Panc1 (cell line): ENCODE results near the gene OR51E2. TPM values are rescaled to one million over a fixed set of nuclear protein-coding genes. Genes with fewer than 3 reads are reported as not detected.

Experiments used
- ATAC-seq: fragments of 200-7000 bp; cut with Tn5 transposase; 2 replicates; pipeline ENCODE4 v1.9.1; 2020; ENCODE audit warnings: mild to moderate bottlenecking, moderate library complexity
- BruUV-seq: library from RNA; stranded (reverse); fragments of 400-500 nt; replicated peaks from 2 replicates; lab custom pipeline; 2021; lab: Mats Ljungman, UMichigan
- CTCF ChIA-PET: fragments of 300-600 bp; sonication (Branson Sonifier 250); formaldehyde crosslinking; loops from one replicate; lab custom pipeline; 2022; ENCODE audit warnings: antibody characterized with exemption; lab: Charles Lee
- POLR2A ChIA-PET: fragments of 300-600 bp; sonication (Branson Sonifier 250); formaldehyde crosslinking; loops from one replicate; lab custom pipeline; 2022; ENCODE audit warnings: antibody characterized with exemption; lab: Charles Lee
- DNase-seq: peaks from one replicate; pipeline ENCODE4 v3.0.0-alpha.2; 2010; ENCODE audit warnings: low read depth, low spot score
- H3K27ac ChIP-seq: 2 replicates; pipeline ENCODE4 v1.5.1; 2011; ENCODE audit warnings: mild to moderate bottlenecking, low read length, inconsistent platforms
- H3K27me3 ChIP-seq: fragments of 200-500 bp; sonication (Bioruptor generic); 2 replicates; pipeline ENCODE4 v1.6.0; 2014; ENCODE audit warnings: low read length, inconsistent platforms; ENCODE audit not compliant: control insufficient read depth, insufficient read depth
- H3K36me3 ChIP-seq: fragments of 200-500 bp; sonication (Bioruptor generic); 2 replicates; pipeline ENCODE4 v1.5.1; 2014; ENCODE audit warnings: inconsistent platforms, mild to moderate bottlenecking, low read length, moderate library complexity; ENCODE audit not compliant: control insufficient read depth, insufficient read depth
- H3K4me1 ChIP-seq: 2 replicates; pipeline ENCODE4 v1.5.1; 2011; ENCODE audit warnings: inconsistent platforms, mild to moderate bottlenecking, low read length, moderate library complexity; ENCODE audit not compliant: control insufficient read depth, insufficient read depth
- H3K4me3 ChIP-seq, 2 experiments: 2 replicates each; pipeline ENCODE4 v1.5.1; 2011 to 2012; ENCODE audit warnings: low read depth in 2 of 2, low read length in 2 of 2, mild to moderate bottlenecking in 2 of 2, inconsistent platforms in 1 of 2, moderate library complexity in 1 of 2
- H3K9me3 ChIP-seq: fragments of 200-500 bp; sonication (Bioruptor generic); 2 replicates; pipeline ENCODE4 v1.5.1; 2014; ENCODE audit warnings: low read depth, mild to moderate bottlenecking, inconsistent platforms, low read length, moderate library complexity; ENCODE audit not compliant: control insufficient read depth, insufficient read depth
- CTCF ChIP-seq: fragments of 450-650 bp; IDR thresholded peaks from 2 replicates; pipeline ENCODE4 v1.5.1; 2017; ENCODE audit warnings: mild to moderate bottlenecking
- POLR2AphosphoS5 ChIP-seq: IDR thresholded peaks from 2 replicates; pipeline ENCODE4 v1.6.1; 2012; ENCODE audit warnings: mild to moderate bottlenecking, low read depth, low read length, moderate library complexity
- REST ChIP-seq, 2 experiments: IDR thresholded peaks; 2 replicates each; pipeline ENCODE4 v1.6.1; 2011 to 2012; ENCODE audit warnings: low read depth in 2 of 2, control low read depth in 1 of 2, low read length in 1 of 2, mild to moderate bottlenecking in 1 of 2, moderate library complexity in 1 of 2; ENCODE audit not compliant: insufficient read depth in 1 of 2
- SIN3A ChIP-seq: IDR thresholded peaks from 2 replicates; pipeline ENCODE4 v1.6.1; 2012; ENCODE audit warnings: low read depth, mild to moderate bottlenecking, low read length, moderate library complexity, borderline replicate concordance; ENCODE audit not compliant: insufficient read depth
- TCF7L2 ChIP-seq: IDR thresholded peaks from 2 replicates; pipeline ENCODE4 v1.6.1; 2011; ENCODE audit warnings: mild to moderate bottlenecking, low read depth, low read length, inconsistent platforms
- in situ Hi-C: cut with HindIII; loops from 2 replicates; pipeline ENCODE4 v1.10.0; 2016; ENCODE audit warnings: low sequenced_read_pairs, low pct_unique_long_range_greater_than_20kb
- intact Hi-C: fragments of 100-400 bp; cut with micrococcal nuclease; formaldehyde crosslinking; loops from one replicate; pipeline ENCODE4 v1.10.0; 2022; ENCODE audit not compliant: unreplicated experiment
- total RNA-seq: library from RNA; stranded (reverse); gene quantifications from one replicate; pipeline ENCODE4 v1.2.1, GENCODE V29; 2021; ENCODE audit not compliant: unreplicated experiment

The OR51E2 gene
- total RNA-seq, 1 experiment from 2014 or later, result not detected

GRCh38 chr11:4700436-4700820 lies 2.8 kb upstream of the OR51E2 start:
- no peak for TF ChIP-seq TCF7L2
- no peak for TF ChIP-seq SIN3A
- no peak for TF ChIP-seq REST (IDR thresholded peaks at IDR 0.05; ENCODE audit: insufficient read depth in 1 of 2, low read depth in 2 of 2, low read length in 1 of 2)
- TF ChIP-seq POLR2AphosphoS5, result no peak
- no peak for TF ChIP-seq CTCF
- ChIA-PET CTCF (no interaction called here), POLR2A (no interaction called here)
- no peaks in the 10 kb centered on the region for H3K4me1 ChIP-seq
- H3K27me3 ChIP-seq, result no peaks in the 10 kb centered on the region
- no TSS peak for BruUV-seq
- ATAC-seq, result no peak
- intact Hi-C loops, result no loop called here
- H3K4me3 ChIP-seq, result no peak overlapping the region
- H3K9me3 ChIP-seq, result no peaks in the 10 kb centered on the region
- no peaks in the 10 kb centered on the region for H3K36me3 ChIP-seq
- DNase-seq, result no peak
- H3K27ac ChIP-seq, result no peak overlapping the region
- in situ Hi-C loops, result no loop called here

GRCh38 chr11:4699697-4700435 lies 2.2 kb upstream of the OR51E2 start:
- ChIA-PET CTCF (no interaction called here), POLR2A (no interaction called here)
- H3K27ac ChIP-seq, result no peak overlapping the region
- H3K27me3 ChIP-seq, result no peaks in the 10 kb centered on the region
- no peak for ATAC-seq
- no peaks in the 10 kb centered on the region for H3K4me1 ChIP-seq
- no TSS peak for BruUV-seq
- no peak overlapping the region for H3K4me3 ChIP-seq
- no peaks in the 10 kb centered on the region for H3K36me3 ChIP-seq
- DNase-seq, result no peak
- intact Hi-C loops (no loop called here), in situ Hi-C loops (no loop called here)
- TF ChIP-seq POLR2AphosphoS5, result no peak
- H3K9me3 ChIP-seq, result no peaks in the 10 kb centered on the region

- CTCF ChIA-PET, result no interaction called here
- no peak overlapping the region for H3K4me3 ChIP-seq
- H3K27ac ChIP-seq, result no peak overlapping the region
- H3K36me3 ChIP-seq, result no peaks in the 10 kb centered on the region
- no peaks in the 10 kb centered on the region for H3K27me3 ChIP-seq
- in situ Hi-C loops (no loop called here), intact Hi-C loops (no loop called here)
- H3K9me3 ChIP-seq, result no peaks in the 10 kb centered on the region
- no TSS peak for BruUV-seq
- no peaks in the 10 kb centered on the region for H3K4me1 ChIP-seq
- POLR2A ChIA-PET, result no interaction called here
- TF ChIP-seq REST (IDR thresholded peaks at IDR 0.05; ENCODE audit: insufficient read depth in 1 of 2, low read depth in 2 of 2, low read length in 1 of 2) (no peak), TCF7L2 (no peak), SIN3A (no peak), CTCF (no peak), POLR2AphosphoS5 (no peak)
- no peak for DNase-seq
- no peak for ATAC-seq
Measured at GRCh38 chr11:4695442-4695841, 2.2 kb downstream of the OR51E2 start.
